GM19099 (cell line): ENCODE data around the gene TMEM204.
A peak's percentile ranks its signal among the peaks of the same experiment; 100 is the strongest.

Experiments
- POLR2A ChIP-seq: IDR thresholded peaks from 3 replicates; pipeline ENCODE4 v1.6.1; 2011; ENCODE audit warnings: low read depth; ENCODE audit not compliant: insufficient read length; ENCODE audit errors: extremely low read depth

Gene TMEM204

DNA sequence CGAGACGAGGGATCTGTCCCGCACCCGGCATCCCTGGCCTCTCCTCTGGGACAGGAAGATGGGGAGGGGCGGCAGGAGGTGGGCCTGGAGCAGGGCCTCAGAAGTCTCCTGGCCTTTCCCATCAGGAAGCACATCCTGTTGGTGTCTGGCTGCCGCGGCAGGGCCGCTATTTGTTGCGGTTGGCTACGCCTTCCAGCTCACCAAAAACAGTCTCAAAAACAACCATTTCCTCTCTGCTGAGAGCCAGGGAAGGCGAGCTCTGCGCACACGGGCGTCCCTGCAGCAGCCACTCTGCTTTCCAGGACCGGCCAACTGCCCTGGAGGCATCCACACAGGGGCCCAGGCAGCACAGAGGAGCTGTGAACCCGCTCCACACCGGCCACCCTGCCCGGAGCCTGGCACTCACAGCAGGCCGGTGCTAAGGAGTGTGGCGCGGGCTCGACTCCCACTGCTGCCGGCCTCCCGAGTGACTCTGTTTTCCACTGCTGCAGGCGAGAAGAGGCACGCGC, at the start of gene TMEM204:
Gene TMEM204 (plus strand): TSS at position 224 of the 509 bp plus-strand sequence. CDS start 610 bp downstream, outside the sequence.
- no peak for TF ChIP-seq POLR2A

DNA sequence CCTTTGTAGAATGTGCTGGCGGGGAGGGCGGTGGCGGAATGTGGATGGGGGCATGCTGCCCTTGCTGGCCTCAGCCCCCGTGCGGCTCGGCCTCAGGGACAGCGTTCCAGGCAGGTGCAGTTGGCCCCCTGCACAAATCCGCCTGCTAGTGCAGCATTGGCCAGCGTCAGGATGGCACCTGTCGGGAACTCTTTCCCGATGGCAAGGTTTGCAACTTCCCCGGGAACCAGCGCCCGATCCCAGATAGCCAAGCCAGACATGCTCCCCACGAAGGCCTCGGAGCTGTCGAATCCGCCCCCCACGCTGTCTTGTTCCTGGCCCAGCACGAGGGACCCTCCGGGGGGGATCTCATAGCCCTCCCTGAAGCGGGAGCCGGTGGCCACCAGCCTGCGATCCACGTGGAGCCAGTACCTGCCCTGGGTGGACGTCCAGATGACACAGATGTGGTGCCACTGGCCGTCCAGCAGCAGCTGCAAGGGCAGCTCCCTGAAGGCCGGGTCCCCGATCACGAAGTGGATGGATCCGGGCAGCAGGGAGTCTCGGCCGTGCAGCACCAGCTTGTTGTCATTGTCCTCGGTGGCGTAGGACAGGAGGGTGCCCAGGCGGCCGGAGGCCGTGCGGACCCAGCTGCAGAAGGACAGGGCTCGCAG, 47.5 kb upstream of the TMEM204 start:
- TF ChIP-seq POLR2A: no peak

DNA sequence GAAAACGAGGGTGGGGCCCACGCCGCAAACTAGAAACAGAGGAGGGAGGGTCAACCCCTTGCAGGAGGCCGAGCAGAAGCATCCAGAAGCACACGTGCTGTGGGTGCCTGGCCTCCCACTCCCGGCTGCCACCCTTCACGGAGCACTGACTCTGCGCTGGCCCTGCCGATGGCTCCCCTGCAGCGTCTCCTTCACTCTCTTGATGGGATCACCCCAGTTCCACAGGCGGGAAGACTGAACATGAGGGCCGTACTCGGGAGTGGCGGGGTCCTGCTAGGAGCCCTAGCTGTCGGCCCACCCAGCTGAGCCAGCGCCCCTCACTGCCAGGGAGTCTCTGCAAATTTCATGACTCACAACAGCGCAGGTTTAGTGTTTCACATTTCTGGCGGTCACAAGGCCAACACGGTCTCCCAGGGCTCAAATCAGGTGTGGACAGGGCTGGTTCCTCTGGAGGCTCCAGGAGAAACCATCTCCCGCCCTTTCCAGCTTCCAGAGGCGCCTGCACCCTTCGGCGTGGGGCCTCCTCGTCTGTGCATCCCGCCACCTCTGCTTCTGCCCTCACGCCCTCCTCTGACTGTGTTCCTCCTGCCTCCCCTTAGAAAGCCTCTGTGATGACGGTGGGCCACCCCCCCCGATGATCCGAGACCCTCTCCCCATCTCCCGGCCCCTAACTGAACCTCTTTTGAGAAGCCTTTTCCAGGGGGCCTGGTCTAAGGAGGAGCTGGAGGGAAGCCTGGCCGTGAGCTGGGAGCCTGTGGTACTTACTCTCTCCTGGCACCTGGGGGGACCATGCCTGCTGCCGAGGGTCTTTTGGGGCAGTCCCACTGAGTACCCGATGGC, 46.7 kb upstream of the TMEM204 start:
- no peak for TF ChIP-seq POLR2A

DNA sequence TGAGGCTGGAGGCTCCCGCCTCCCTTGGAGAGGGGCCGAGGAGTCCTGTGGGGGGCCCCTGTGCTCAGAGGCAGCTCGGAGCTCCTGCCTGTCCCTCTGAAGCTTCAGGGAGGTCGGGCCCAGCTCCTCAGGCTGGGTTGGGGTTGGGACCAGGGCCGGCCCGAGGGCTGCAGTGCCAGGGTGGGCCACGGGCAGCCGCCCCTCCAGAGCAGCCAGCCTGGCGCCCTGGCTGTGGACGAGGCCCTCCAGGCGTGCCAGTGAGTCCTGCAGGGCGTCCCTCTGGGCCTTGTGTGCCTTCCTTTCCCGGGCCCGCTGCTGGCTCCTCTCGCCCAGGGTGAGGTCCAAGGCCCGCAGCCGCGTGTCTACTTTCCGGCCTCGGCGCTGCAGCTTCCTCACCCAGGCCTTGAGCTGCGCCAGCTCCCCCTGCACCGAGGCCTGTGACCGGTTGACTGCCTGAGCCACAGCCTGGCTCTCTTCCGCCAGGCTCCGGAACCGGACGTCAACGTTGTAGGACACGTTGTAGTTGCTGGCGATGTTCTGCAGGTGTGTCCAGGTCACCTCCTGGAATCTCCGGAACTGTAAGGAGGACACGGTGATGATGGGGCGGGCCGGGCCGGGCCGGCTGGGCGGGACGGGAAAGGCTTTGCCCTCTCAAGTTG, 45.9 kb upstream of the TMEM204 start:
- TF ChIP-seq POLR2A: no peak

DNA sequence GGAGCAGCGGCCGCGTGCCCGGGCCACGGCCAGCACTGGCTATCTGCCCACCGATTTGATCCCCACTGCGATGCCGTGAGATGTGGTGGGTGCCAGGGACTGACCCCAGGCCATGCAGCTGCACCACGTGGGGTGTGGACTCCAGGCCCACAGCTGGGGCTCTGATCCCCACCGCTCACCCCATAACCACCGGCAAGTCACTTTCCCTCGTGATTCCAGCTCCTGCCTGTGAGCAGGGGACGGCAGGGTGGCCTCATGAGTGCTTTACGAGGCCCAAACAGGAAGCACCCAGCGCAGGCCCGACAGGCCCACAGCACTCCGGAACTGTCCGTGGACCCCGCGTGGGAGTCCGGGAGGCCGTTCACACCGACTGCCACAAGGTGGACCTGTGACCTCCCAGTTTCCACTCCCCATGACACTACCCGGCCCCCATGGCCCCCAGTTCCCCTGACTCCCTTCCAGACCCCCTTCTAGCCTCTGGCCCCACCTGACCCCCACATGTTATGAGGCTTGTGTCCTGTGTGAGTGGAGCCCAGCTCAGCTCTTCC, 45.3 kb upstream of the TMEM204 start:
- no peak for TF ChIP-seq POLR2A

DNA sequence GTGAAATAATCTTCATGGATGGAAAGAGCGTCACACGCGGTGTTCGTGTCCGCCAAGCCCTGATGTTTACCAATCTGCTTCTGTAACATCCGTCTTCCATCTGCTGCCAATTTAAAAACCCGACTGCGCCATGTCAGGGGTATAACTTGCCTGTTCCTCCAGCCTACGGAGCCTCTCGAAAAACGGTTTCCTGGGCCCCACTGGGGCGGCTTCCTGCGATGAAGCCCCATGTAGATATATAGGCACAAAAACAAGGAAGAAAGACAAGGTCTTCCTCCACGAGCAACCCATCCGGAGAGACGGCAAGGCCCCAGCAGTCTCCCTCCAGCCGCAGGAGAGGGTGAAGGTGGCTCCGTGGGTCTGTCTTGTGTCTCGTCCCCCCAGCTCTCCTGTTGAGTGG, 44.8 kb upstream of the TMEM204 start, which contains the start of gene PTX4:
Gene PTX4 (minus strand): TSS at position 326 of the 400 bp plus-strand sequence. CDS start 35 bp downstream, at position 291.
- no peak for TF ChIP-seq POLR2A

DNA sequence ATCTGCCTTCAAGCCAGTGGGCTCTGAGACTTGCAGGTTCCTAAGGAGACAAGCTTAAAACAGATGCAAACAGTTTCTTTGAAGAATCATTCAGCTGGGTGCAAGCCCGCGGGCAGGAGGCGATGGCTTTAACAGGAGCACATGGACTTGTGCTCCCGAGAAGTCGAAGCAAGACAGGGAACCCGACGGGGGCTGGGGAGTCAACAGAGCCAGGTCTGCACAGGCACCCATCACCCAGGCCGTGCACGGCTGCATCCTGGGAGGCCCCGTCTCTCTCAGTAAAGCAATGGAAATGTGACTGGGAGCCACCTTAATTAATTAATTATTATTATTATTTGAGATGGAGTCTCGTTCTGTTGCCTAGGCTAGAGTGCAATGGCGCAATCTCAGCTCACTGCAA, 44.4 kb upstream of the TMEM204 start:
- TF ChIP-seq POLR2A: no peak

DNA sequence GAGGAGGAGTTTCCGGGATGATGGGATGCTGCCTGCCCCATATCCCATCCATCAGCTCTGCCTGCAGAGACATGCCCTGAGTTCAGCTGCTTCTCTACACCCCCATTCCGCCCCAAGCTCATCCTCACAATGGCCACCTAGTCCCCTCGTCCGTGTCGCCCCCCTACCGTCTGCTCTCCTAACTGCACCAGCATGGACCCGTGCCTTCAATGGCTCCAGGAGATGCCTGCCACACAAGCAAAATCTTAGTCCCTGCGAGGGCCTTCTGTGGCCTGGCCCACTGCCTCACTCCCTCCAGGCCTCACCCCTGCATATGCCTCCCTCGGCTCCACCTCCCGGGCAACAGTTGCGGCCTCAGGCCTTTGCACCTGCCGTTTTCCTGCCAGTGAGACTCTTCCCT, 42.1 kb upstream of the TMEM204 start:
- no peak for TF ChIP-seq POLR2A

DNA sequence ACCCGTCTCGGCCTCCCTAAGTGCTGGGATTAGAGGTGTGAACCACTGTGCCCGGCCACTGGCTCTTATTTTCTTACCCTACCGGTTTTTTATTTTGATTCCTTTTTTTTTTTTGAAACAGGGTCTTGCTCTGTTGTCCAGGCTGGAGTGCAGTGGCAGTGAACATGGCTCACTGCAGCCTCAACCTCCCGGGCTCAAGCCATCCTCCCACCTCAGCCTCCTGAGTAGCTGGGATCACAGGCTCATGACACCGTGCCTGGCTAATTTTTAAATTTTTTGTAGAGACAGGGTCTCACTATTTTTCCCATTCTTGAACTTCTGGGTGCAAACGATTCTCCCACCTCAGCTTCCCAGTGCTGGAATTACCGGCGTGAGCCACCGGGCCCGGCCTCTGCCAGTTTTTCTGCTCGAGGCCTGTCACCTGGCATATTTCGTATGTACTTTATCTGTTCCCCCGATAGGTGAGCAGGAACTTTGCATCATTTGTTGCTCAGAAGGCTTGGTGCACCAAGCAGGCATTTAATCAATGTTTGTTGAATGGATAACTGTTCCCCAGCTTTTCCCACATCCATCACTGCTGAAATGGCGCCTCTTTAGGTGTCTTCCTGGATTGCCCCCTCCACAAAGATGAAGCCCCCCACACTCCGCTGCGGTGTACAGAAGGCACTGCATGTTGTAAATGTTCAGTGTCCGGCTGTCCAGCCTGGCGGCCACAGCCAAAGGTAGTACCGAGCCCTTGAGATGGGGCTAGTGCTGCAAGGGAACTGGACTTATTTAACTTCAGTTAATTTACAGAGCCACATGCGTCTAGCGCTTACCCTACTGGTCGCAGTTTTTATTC, 41.2 kb upstream of the TMEM204 start:
- TF ChIP-seq POLR2A: no peak

DNA sequence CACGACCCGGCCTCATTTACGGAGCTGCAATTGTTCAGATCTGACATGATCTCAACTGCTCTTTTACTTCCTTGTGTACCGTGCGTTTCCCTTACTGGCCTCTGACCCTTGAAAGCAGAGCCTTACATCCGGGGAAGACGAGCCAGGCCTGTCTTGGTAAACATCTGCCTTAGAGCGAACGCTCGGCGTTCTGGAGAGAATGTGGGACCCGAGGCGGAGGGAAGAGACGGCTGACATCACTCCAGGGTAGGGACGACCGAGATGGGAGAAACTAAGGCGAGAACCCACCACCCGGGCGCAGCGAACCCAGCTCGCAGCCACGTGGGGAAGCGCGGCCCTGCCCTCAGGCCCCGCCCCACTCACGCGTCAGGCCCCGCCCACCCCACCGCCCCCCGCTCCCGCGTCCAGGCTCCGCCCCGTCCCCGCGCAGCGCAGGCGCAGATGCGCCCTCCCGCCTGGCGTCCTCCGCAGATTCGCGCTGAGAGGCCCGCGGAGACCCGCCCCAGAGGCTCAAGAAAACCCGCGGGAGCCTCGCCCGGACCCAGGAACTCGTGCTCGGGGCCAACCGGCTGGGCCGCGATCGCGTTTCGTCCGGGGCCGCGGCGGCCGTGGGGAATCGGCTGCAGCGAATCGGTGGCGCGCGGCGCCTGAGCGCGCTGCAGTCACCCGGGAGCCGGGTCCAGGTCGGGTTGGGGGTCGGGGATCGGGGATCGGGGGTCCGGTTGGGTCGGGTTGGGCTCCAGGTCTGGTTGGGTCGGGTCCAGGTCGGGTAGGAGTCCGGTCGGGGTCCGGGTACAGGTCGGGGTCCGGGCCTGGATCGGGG, 40.3 kb upstream of the TMEM204 start, which contains the start of gene TELO2:
Gene TELO2 (plus strand): TSS at position 438 of the 823 bp plus-strand sequence. CDS start 922 bp downstream, outside the sequence.
- TF ChIP-seq POLR2A: peak; percentile 68

DNA sequence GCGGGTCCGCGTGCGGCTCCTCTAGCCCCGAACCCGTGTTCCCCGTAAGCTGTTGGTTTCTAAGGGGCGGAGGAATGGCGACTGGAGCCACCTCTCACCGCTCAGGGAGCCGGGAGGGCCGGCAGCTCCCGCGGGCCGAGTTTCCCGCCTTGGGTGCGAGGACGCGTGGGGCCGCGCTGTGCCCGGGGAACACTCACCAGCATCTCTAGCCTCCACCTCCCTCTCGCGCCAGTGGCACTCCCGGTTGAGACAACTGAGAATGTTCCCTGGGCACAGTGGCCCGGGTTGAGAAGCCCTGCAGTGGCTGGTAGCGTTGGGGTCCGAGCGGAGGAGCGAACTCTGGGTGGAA, 39.7 kb upstream of the TMEM204 start:
- TF ChIP-seq POLR2A: no peak

DNA sequence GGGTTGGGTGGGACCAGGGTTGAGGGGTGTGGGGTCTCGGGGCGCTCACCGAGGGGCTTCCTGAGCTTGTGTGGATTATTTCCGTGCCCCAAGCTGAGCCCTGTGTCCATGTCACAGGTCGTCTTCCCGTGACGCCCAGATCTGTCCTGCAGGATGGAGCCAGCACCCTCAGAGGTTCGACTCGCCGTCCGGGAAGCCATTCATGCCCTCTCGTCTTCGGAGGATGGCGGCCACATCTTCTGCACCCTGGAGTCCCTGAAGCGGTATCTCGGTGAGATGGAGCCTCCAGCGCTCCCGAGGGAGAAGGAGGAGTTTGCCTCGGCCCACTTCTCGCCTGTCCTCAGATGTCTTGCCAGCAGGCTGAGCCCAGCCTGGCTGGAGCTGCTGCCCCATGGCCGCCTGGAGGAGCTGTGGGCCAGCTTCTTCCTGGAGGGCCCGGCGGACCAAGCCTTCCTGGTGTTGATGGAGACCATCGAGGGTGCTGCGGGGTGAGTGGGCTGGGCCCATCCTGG, 39.3 kb upstream of the TMEM204 start:
- TF ChIP-seq POLR2A: no peak

DNA sequence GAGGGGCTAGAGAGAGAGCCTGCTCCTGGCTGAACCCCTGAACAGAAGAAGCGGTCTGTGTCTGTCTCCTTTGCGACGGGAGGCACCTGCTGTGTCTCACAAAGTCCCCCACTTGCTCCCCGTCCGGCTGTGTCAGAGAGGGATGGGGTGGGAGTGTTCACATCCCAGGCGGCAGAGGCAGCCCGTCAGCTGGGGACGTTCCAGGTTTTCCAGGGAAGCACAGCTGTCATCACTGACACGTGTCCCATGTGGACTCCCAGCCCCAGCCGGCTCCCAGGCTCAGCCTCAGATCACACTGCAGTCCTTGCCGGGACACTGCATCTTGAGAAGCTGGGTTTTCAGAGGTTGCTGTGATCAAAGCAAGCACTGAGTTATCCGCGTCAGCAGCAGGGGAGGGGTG, 38.8 kb upstream of the TMEM204 start:
- TF ChIP-seq POLR2A: no peak
